LoVo (cell line): ENCODE data around the gene POU2AF2.
"Not testable (repeated sequence)": the region's sequence is repeated elsewhere in the genome, so short reads cannot be mapped to it uniquely, and the experiment has no call there.

Source experiments
- DNase-seq: peaks from one replicate; pipeline ENCODE4 v3.0.0-alpha.2; 2016; ENCODE audit warnings: low spot score

Gene POU2AF2

GRCh38 chr11:111303461-111303860 is 57.9 kb downstream of the POU2AF2 start:
- DNase-seq, result peak; percentile 39

GRCh38 chr11:111305162-111305802 is 59.8 kb downstream of the POU2AF2 start:
- DNase-seq, result no peak

- DNase-seq, result no peak
These were observed 60.4 kb downstream of the POU2AF2 start for GRCh38 chr11:111305876-111306275.

- no peak for DNase-seq
These were observed 60.8 kb downstream of the POU2AF2 start for GRCh38 chr11:111306321-111306720.

- no peak for DNase-seq
These were observed 62.1 kb downstream of the POU2AF2 start for GRCh38 chr11:111307472-111308108.

GRCh38 chr11:111308140-111308539 is 62.6 kb downstream of the POU2AF2 start:
- peak; percentile 79 for DNase-seq

GRCh38 chr11:111309215-111309915 is 63.8 kb downstream of the POU2AF2 start:
- no peak for DNase-seq

GRCh38 chr11:111310088-111310487 is 64.6 kb downstream of the POU2AF2 start:
- DNase-seq, result peak; percentile 42

- DNase-seq, result no peak
These were observed 65.2 kb downstream of the POU2AF2 start for GRCh38 chr11:111310723-111311122.

GRCh38 chr11:111312076-111312475 is 66.6 kb downstream of the POU2AF2 start:
- no peak for DNase-seq

GRCh38 chr11:111319296-111319695 is 73.8 kb downstream of the POU2AF2 start:
- DNase-seq, result no peak

GRCh38 chr11:111320199-111320598 is 74.7 kb downstream of the POU2AF2 start:
- not testable (repeated sequence) for DNase-seq

GRCh38 chr11:111320728-111321568 is 75.4 kb downstream of the POU2AF2 start:
- DNase-seq, result no peak

- DNase-seq, result no peak
These were observed 77.0 kb downstream of the POU2AF2 start for GRCh38 chr11:111322534-111322933.

- no peak for DNase-seq
These were observed 78.8 kb downstream of the POU2AF2 start for GRCh38 chr11:111324277-111324720.

- no peak for DNase-seq
These were observed 79.7 kb downstream of the POU2AF2 start for GRCh38 chr11:111325259-111325658.

- DNase-seq, result no peak
These were observed 81.3 kb downstream of the POU2AF2 start for GRCh38 chr11:111326824-111327223.

GRCh38 chr11:111327908-111328624 is 82.5 kb downstream of the POU2AF2 start:
- peak; percentile 7 for DNase-seq

GRCh38 chr11:111329306-111330204 is 84.0 kb downstream of the POU2AF2 start:
- no peak for DNase-seq

GRCh38 chr11:111330234-111330893 is 84.8 kb downstream of the POU2AF2 start:
- no peak for DNase-seq
